HG02943 (cell line): ENCODE measurements around the gene SLC26A1.

ENCODE experiments used
- ATAC-seq: cut with Tn5 transposase; IDR thresholded peaks from one replicate; pipeline ENCODE4 v1.9.1; 2021; ENCODE audit warnings: mild to moderate bottlenecking, low read depth, moderate library complexity; ENCODE audit not compliant: unreplicated experiment

The SLC26A1 gene, protein sequence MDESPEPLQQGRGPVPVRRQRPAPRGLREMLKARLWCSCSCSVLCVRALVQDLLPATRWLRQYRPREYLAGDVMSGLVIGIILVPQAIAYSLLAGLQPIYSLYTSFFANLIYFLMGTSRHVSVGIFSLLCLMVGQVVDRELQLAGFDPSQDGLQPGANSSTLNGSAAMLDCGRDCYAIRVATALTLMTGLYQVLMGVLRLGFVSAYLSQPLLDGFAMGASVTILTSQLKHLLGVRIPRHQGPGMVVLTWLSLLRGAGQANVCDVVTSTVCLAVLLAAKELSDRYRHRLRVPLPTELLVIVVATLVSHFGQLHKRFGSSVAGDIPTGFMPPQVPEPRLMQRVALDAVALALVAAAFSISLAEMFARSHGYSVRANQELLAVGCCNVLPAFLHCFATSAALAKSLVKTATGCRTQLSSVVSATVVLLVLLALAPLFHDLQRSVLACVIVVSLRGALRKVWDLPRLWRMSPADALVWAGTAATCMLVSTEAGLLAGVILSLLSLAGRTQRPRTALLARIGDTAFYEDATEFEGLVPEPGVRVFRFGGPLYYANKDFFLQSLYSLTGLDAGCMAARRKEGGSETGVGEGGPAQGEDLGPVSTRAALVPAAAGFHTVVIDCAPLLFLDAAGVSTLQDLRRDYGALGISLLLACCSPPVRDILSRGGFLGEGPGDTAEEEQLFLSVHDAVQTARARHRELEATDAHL

DNA sequence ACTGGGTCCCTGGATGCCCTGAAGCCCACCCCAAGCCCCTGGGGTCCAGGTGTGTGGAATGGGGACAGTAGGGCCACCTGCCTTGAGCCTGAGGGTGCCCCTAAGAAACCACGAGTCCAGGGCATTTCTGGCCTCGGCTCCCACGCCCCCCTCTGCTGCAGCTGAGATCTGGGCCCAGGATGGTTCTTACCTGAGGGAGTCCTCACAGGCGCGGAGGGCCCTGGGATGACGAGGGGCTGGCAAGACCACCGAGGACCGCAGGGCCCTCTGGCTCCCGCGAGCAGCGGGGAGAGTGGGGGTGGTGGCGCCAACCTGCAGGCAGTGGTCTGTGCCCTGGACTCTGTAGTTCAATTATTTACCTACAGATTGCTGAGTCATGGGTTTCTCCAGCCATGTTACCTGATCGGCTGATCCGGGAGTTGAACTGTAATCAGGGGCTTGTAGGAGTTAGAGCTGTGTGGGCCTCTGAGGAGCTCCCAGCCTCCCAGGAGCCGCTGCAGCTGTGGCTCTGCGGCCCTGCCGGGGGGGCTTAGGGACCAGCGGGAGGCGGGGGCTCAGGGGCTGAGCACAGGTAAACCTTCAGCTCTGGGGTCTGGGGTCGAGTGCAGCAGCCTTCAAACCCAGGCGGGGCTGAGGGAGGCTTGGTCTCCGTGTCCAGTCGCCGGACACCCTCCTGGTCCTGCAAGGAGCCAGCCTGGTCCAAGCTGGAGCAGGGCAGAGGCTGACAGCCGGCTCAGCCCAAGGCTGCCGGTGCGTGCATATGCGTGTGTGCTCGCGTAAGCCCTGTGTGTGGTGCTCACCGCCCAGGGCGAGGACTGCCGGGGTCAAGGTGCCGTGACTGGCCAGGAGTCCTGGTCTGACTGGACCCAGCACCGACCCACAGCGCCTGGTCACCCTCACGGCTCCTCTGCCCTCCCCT is at the start of gene SLC26A1:
SLC26A1 (minus strand) TSS at position 294 of the 919 bp plus-strand sequence. CDS start 1,701 bp downstream, outside the sequence.
- no peak for ATAC-seq

DNA sequence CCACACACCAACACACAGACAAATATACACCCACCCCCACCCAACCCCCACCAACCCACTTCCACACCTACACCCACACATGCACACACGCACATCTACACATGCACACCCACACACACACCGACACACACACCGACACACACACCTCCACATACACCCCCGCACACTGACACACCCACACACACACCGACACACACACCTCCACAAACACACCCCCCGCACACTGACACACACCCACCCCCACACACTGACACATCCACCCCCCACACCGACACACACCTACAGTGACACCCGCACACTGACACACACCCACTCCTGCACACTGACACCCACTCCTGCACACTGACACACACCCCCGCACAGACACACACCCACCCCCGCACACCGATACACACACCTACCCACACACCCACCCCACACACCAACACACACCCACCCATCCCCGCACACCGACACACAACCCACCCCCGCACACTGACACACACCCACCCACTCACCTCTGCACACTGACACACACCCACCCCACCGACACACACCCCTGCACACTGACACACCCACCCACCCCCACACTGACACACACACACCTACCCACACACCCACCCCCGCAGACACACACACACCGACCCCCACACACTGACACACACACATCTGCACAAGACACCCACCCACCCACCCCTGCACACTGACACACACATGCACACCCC is 49.3 kb upstream of the SLC26A1 start:
- no peak for ATAC-seq

DNA sequence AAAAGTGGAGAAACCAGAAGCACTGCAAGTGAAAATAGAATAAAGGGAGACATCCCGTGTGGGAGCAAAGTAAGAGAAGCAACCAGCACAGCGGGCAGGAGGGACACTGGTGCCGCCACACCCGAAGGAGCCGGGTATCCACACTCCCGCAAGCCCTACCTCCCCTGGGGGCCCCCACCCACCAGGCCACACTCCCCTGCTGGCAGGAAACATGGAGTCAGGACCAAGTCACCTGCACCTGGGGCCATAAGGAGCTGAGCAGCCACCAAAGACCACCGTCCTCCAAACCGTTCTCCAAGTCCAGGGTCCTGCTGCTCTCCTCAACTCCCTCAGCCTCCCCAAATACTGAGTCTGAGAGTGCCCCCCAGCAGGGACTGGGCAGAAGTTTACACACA is 48.7 kb upstream of the SLC26A1 start:
- no peak for ATAC-seq

DNA sequence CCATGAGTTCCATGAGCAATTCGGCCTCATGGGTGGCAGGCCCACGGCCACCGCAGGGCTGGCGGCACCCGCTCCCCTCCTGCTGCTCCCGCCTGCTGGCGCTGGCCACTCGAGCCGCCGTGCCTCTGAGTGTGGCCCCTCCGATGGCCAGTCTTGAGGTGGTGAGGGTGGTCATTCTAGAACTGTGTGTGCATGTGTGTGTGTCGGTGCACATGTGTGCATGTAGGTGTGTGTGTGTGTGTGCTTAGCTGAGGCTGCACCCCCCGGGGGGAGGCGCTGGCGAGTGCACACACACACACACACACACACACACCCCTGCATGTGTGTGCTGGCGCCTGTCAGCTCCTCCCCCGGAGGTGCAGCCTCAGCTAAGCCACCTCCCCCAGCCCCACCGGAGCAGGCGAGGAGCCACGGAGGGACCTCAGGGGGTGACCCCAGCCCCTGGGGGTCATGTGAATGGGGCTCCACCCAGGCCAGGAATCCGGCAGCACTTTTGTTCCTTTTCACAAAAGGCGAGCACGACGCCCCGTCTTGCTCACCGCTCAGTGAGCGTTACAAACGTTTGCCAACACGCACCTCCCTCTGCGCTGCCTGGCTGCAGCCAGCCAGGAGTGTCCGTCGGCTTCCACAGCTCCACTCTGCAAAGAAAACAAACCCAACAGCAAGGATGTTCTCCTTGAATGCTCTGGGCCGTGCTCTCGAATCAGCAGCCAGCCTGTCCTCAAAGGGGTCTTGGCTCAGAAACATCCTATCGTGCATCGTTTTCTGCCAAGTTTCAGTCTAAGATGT is 48.1 kb upstream of the SLC26A1 start:
- ATAC-seq = no peak

DNA sequence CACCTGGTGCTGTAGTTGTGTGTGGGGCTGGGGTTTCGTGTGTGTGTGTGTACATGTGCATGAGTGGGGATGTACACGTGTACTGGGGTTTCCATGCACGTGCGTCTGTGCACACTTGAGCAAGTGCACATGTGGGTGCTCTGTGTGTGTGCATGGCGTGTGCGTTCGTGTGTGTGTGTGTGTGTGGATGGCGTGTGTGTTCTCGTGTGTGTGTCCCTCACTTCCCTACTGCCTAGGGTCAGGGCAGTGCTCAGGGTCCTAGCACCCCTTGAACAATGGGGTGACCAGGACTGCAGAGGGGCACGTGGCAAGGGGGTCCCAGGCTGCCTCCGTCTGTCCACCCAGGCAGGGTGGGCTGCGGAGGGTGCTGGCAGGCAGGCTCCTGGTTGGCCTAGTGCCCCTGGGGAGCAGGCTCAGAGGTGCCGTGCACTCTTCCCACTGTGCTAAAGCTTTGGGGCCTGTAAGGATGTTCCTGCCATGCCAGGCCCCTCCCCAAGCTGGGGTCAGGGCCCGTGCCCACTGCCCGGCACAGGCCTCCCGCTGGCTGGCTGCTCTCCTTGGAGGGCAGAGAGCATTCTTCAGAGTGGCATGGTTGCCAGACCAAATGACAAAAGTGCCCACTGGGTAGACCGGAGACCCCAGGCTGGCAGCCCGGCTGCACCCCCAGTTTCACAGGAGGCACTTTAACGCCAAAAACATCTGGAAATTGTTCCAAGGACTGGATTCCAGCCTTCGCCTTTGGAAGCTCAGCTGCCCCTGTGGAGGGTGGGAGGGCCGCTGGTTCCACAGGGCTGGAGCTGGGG is 47.3 kb upstream of the SLC26A1 start:
- ATAC-seq = no peak

DNA sequence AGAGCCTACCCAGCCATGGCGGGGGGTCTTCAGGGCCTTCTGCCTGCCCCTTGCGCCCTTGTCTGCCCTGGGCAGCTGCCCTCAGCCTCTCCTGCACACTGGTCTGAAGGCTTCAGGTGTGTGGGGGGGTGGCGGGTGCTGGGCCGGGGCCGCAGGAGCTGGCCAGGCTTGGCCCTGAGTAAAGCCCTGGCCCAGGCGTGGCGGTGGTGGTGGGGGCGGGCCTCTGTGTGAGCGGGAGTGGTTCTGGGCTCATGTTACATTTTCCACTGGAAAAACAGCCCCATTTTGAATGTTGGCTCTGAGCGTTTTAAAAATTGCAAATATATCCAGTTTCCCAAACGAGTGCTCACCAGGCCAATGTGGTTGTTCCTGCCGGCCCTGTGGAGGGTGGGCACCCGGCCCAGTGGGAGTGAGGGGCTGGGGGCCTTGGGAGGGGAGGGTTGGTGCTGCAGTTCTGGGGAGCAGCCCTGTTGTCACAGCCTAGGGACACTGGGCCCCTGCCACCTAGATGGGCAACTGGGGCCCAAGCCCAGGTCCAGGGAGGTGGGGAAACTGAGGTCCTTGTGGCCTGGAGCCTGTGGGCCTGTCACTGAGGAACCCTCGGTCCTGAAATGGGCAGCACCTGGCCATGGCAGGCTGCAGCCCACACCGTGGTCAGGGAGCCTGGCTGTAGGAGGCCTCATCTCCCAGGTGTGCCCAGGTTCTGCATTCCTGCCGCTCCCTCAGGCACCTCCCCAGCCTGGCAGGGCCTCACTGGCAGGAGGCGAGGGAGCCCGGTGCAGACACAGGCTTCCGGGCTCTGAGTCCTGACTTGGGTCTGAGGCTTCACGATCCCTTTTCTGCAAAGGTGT is 46.5 kb upstream of the SLC26A1 start:
- ATAC-seq = no peak

DNA sequence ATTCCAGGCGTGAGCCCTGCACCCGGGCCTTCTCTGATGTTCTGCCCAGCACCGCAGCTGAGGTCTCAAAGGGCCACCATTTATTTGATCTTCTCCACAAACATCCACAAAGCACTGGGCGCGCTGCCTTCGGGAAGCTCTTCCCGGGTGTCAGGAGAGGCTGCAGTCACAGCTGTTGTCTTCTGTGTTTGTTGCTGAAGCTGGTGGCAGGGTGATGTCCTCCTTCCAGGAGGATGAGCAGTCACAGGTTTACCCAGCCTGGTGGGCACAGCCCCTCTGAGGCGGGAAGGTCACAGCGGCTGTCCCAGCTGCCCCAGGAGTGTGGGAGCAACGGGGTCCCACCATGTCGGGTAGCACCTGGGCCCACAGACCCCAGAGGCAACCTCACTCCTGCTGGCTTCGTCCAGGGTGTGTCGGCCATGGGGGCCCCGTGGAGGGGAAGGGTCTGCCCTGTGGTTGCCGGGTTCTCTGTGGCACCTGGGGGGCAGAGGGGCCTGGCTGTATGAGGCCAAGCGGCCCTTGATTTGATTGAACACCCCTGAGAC is 45.8 kb upstream of the SLC26A1 start:
- ATAC-seq = no peak

DNA sequence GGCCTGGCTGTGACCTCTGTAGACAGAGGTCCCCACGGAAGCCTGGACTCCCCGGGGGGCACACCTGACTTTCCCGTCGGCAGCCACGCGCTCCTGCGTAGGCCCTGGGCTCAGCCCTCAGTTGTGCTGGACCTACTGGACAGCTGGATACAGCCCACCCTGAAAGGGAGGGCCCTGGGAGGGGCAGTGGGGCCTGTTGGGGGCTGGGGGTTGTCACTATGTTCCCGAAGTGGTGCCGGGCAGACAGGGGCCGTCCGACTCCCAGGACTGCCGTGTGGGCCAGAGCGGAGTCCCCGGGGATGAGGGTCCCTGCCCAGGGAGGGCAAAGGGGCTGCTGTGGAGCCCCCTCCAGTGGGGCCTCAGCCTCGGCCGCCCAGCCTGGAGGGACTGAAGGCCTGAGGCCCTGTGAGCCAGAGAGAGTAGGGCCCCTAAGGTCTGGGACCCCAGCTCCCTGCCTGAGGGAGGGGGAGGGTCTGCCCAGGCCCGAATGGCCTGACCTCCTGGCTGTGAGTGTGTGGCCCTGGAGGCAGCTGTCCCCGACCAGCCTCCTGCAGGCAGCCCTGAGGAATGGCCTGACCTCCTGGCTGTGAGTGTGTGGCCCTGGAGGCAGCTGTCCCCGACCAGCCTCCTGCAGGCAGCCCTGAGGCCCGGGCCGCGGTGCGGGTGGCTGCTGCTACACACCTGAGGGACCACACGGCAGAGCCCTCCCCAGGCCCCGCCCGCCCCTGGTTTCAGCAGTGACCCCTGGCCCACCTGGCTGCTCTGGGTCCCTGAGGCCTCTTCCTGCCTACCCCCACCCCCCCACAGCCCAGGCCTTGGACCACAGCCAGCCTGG is 44.0 kb upstream of the SLC26A1 start:
- no peak for ATAC-seq

DNA sequence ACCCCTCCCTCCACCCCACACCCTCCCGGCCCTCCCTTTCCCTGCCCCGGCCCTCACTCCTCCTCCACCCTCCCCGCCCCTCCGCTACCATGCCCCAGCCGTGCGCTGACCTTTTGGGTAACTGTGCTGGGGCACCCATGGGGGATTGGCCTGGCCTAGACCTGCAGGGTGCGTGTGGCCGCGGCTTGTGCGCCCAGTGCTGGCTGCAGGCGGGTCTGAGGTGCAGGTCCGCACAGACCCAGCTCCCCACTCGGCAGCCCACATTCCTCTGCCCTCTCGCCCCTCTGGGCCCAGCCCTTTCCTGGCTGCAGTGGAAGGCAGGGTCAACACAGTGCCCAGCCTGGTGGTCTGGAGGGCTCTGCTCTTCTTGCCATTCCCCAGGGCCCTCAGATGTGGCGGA is 42.9 kb upstream of the SLC26A1 start:
- no peak for ATAC-seq

DNA sequence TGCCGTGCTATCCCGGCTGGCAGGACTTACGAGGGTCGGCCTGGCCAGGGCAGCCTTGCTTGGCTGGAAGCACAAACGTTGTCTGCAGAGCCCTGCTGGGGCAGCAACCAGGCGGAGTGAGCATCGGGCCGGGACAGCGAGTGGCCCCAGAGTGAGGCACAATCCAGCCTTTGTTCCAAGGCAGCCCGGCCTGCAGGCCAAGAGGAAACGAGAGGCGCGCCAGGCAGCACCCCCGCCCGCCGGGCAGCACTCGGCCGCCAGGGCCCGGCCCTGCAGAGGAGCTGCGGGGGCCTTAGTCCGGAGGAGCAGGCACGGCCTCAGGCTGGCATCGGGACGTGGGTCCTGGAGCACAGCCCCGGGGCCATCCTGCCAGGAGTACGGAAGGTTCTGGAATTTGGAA is 42.3 kb upstream of the SLC26A1 start:
- ATAC-seq = no peak

DNA sequence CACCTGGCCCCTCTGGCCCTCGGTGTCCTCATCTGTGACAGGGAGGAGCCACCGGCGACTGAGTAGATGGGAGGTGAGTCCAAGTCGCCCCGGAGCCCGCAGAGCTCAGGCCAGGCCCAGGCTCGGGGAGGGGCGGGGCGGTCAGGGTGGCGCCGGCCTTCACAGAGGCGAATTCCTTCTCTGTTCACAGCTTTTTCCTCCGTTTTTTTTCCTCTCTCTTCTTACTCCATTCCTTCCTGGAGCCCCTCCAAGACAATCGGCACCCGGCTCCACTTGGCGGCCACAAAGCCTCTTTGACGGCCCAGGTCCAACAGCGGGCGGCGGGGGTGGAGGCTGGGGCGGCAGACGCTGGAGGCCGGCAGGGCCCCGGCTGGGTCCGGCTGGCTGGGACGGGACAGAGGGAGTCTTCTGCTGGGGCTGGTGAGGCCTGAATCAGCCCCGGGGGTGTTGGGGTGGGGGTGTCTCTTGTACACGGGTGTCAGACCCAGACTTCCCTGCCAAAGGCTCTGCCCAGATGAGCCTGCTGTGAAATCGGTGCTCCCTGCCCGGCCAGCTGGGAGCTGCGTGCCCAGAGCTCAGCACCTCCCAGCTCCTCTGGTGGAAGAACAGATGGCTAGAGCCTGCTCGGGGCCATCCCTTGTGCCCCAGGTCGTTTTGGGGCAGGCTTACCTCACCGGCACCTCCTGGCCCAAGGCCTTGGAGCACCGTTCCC is 40.8 kb upstream of the SLC26A1 start:
- no peak for ATAC-seq

DNA sequence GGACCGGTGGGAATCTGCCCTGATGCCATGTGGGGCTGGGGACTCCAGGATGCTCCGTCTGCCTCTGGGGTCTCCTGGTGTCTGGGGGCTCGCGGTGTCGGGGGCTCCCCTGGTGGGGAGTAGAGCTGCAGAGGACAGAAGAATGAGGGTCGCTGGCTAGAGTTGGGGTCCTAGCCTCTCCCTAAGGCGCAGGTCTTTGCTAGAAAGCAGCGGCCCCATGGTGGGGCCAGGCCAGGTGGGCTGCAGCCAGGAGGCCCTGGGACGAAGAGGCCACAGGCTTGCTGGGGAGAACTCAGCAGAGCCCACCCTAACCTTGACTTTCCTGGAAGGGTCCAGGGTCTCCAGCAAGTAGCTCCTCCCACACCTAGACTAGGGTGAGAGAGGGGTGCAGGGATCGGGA is 39.7 kb upstream of the SLC26A1 start:
- no peak for ATAC-seq

DNA sequence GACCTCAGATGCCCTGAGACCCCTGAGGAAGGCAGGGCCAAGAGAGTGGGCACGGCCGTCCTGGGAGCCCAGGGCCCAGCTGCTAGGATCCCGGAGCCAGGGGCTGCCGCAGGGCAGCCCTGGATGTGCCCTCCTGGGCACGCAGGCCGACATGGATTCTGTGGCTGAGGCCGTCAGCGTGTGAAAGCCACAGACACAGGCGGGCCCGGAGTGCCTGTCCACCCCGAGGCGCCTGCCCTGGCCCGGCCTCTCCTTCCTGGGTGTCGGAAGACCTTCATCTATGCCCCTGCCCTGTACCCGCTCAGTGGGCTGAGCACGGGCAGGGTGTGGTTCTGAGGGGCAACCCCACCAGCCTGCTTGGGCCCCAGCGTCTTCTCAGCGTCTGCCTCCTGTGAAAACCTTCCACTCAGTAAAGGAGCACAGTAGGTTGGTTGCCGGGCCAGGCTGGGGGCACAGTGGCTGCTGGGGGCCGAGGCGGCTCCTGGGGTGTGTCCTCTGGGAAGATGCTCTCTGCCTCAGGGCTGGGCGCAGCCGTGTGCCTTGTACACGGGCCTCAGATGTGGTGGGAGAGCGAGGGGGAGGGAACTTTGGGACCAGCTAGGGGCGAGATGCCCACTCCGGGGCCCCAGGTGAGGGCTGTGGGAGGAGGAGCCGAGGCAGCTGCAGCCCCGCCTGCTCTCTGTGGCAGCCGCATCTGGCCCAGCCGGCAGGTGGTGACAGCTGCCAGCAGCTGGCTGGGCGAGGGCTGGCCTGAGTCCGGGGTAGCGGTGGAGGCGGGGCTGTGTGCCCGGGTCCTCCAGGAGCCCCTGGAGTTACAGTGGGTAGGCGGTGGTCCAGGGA is 39.0 kb upstream of the SLC26A1 start:
- no peak for ATAC-seq

DNA sequence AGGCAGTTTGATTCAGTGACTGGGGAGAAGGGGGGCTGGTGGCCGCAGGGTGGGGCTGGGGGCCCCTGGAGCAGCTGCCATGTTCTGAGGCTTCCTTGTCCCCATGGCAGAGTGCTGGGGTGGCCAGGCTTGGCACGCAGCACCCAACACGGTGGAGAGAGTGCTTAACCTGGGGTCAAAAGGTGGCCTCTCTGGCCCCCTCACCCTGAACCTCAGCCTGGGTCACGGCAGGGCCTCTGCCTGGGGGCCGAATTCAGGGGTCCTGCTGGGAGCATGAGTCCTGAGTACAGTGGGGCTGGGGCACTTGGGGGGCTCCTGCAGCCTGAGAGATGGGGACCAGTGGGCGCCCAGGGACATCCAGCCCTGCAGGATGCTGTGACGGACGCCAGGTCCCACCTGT is 38.1 kb upstream of the SLC26A1 start:
- ATAC-seq = no peak

DNA sequence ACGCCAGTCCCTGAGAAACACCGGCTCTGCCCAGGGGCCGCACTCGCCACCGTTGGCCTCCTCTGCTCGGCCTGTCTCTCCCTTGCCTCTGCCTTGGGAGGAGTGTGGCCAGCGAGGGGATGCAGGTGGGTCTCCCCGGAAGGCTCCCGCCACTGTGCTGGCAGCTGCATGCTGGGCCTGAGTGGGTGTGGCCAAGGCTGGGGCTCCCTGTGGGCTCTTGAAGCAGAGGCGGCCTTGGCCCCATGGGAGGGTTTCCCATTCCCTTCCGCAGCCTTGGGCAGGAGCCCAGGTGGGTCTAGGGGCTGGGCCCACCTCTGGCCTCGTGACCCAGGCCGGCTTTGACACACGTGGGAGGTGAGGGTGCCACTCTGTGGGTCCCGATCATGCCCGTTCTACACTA is 37.4 kb upstream of the SLC26A1 start:
- no peak for ATAC-seq
